AG09319 (cell line): Measurements from ENCODE around the gene HELZ.

Source experiments
- DNase-seq: peaks from one replicate; pipeline ENCODE4 v3.0.0-alpha.2; 2010; ENCODE audit warnings: low read depth; ENCODE audit errors: extremely low read depth
- CTCF ChIP-seq: IDR thresholded peaks from 2 replicates; pipeline ENCODE4 v1.5.1; 2011; ENCODE audit warnings: low read depth, mild to moderate bottlenecking, inconsistent platforms, low read length, moderate library complexity

HELZ gene

GRCh38 chr17:67247416-67247900 lies 2.5 kb upstream of the HELZ start:
- DNase-seq: no peak
- no peak for TF ChIP-seq CTCF

- DNase-seq: no peak
- no peak for TF ChIP-seq CTCF
Observed at GRCh38 chr17:67246653-67247415, 1.8 kb upstream of the HELZ start.

GRCh38 chr17:67246403-67246652 lies 1.3 kb upstream of the HELZ start:
- no peak for DNase-seq

GRCh38 chr17:67245694-67246402 lies 852 bp upstream of the HELZ start:
- no peak for DNase-seq
- TF ChIP-seq CTCF: no peak

More at GRCh38 chr17:67246403-67246652, 1.3 kb upstream of the HELZ start:
- no peak for TF ChIP-seq CTCF

- DNase-seq: no peak
- TF ChIP-seq CTCF: no peak
Observed at GRCh38 chr17:67244431-67245072, 444 bp downstream of the HELZ start.

GRCh38 chr17:67243284-67243683 lies 1.7 kb downstream of the HELZ start:
- no peak for TF ChIP-seq CTCF
- no peak for DNase-seq
